HG03469 (cell line): ENCODE results near the gene VAV1.
"Not testable (repeated sequence)": the region's sequence is repeated elsewhere in the genome, so short reads cannot be mapped to it uniquely, and the experiment has no call there.

ENCODE experiments used
- ATAC-seq: cut with Tn5 transposase; IDR thresholded peaks from one replicate; pipeline ENCODE4 v1.9.1; 2021; ENCODE audit warnings: mild to moderate bottlenecking, moderate library complexity, moderate number of reproducible peaks; ENCODE audit not compliant: unreplicated experiment

Gene VAV1

GRCh38 chr19:6779206-6779605, 6.7 kb downstream of the VAV1 start:
- no peak for ATAC-seq

- no peak for ATAC-seq
These were observed 14.9 kb downstream of the VAV1 start for GRCh38 chr19:6787393-6787792.

- ATAC-seq, result no peak
These were observed 16.4 kb downstream of the VAV1 start for GRCh38 chr19:6788896-6789295.

GRCh38 chr19:6790194-6791128, 18.0 kb downstream of the VAV1 start:
- no peak for ATAC-seq

- no peak for ATAC-seq
These were observed 18.7 kb downstream of the VAV1 start for GRCh38 chr19:6791237-6791636.

GRCh38 chr19:6793411-6793810, 20.9 kb downstream of the VAV1 start:
- ATAC-seq, result no peak

GRCh38 chr19:6793973-6794372, 21.5 kb downstream of the VAV1 start:
- ATAC-seq, result no peak

- no peak for ATAC-seq
These were observed 22.4 kb downstream of the VAV1 start for GRCh38 chr19:6794686-6795431.

- ATAC-seq, result no peak
These were observed 23.8 kb downstream of the VAV1 start for GRCh38 chr19:6796278-6796677.

GRCh38 chr19:6797646-6798045, 25.1 kb downstream of the VAV1 start:
- ATAC-seq, result no peak

- ATAC-seq, result not testable (repeated sequence)
These were observed 27.8 kb downstream of the VAV1 start for GRCh38 chr19:6800160-6800790.

- no peak for ATAC-seq
These were observed 28.5 kb downstream of the VAV1 start for GRCh38 chr19:6800991-6801484.

GRCh38 chr19:6801485-6802086, 29.1 kb downstream of the VAV1 start:
- ATAC-seq, result no peak

GRCh38 chr19:6802336-6803035, 30.0 kb downstream of the VAV1 start:
- peak; percentile 33 for ATAC-seq

- ATAC-seq, result no peak
These were observed 30.5 kb downstream of the VAV1 start for GRCh38 chr19:6803036-6803404.

GRCh38 chr19:6806488-6806887, 34.0 kb downstream of the VAV1 start:
- no peak for ATAC-seq

GRCh38 chr19:6807291-6807690, 34.8 kb downstream of the VAV1 start:
- no peak for ATAC-seq

- no peak for ATAC-seq
These were observed 36.0 kb downstream of the VAV1 start for GRCh38 chr19:6808494-6808893.

GRCh38 chr19:6809262-6809661, 36.8 kb downstream of the VAV1 start:
- no peak for ATAC-seq

GRCh38 chr19:6811378-6811777, 38.9 kb downstream of the VAV1 start:
- ATAC-seq, result no peak
